ENCODE data around the gene CDCA7L.

DNA sequence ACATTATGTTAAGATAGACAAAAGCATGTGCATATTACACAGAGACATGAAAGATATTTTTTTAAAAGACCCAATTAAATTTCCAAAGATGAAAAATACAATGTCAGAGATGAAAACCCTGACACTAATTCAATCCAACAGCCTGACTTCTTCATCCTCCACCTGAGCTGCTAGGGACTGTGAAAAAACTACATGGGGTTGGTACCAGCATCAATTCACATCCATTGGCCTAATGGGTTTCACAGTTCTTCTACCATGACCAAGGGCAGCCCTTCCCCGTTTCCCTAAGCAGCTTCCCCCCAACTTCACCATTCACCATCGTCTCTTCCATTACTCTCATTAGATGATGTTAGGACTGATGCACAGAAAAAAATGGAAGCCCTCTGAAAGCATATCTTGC, 37.4 kb upstream of the CDCA7L start:
- no peak for TF ChIP-seq POLR2A (IDR thresholded peaks at IDR 0.05)
- TF ChIP-seq, protein P1, sequence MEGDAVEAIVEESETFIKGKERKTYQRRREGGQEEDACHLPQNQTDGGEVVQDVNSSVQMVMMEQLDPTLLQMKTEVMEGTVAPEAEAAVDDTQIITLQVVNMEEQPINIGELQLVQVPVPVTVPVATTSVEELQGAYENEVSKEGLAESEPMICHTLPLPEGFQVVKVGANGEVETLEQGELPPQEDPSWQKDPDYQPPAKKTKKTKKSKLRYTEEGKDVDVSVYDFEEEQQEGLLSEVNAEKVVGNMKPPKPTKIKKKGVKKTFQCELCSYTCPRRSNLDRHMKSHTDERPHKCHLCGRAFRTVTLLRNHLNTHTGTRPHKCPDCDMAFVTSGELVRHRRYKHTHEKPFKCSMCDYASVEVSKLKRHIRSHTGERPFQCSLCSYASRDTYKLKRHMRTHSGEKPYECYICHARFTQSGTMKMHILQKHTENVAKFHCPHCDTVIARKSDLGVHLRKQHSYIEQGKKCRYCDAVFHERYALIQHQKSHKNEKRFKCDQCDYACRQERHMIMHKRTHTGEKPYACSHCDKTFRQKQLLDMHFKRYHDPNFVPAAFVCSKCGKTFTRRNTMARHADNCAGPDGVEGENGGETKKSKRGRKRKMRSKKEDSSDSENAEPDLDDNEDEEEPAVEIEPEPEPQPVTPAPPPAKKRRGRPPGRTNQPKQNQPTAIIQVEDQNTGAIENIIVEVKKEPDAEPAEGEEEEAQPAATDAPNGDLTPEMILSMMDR (IDR thresholded peaks at IDR 0.05) = no peak
